GM19351 (cell line): ENCODE data around the gene MPPED2.

Experiments used
- ATAC-seq: cut with Tn5 transposase; IDR thresholded peaks from one replicate; pipeline ENCODE4 v1.9.1; 2021; ENCODE audit warnings: mild to moderate bottlenecking, moderate library complexity; ENCODE audit not compliant: unreplicated experiment

The MPPED2 gene

GRCh38 chr11:30455025-30455424 lies 131.1 kb downstream of the MPPED2 start:
- no peak for ATAC-seq

- ATAC-seq: no peak
Observed at GRCh38 chr11:30454541-30454940, 131.6 kb downstream of the MPPED2 start.

- ATAC-seq: no peak
Observed at GRCh38 chr11:30454111-30454510, 132.0 kb downstream of the MPPED2 start.

- ATAC-seq: no peak
Observed at GRCh38 chr11:30453705-30454104, 132.4 kb downstream of the MPPED2 start.

GRCh38 chr11:30452842-30453241 lies 133.3 kb downstream of the MPPED2 start:
- no peak for ATAC-seq

GRCh38 chr11:30452114-30452513 lies 134.0 kb downstream of the MPPED2 start:
- ATAC-seq: no peak

GRCh38 chr11:30451626-30452025 lies 134.5 kb downstream of the MPPED2 start:
- no peak for ATAC-seq

- ATAC-seq: no peak
Observed at GRCh38 chr11:30451167-30451566, 135.0 kb downstream of the MPPED2 start.

- no peak for ATAC-seq
Observed at GRCh38 chr11:30447058-30447640, 139.0 kb downstream of the MPPED2 start.

GRCh38 chr11:30446520-30446919 lies 139.6 kb downstream of the MPPED2 start:
- no peak for ATAC-seq

GRCh38 chr11:30445056-30445455 lies 141.1 kb downstream of the MPPED2 start:
- no peak for ATAC-seq

- no peak for ATAC-seq
Observed at GRCh38 chr11:30440510-30440909, 145.6 kb downstream of the MPPED2 start.

- ATAC-seq: no peak
Observed at GRCh38 chr11:30436801-30437200, 149.4 kb downstream of the MPPED2 start.

GRCh38 chr11:30435488-30435887 lies 150.7 kb downstream of the MPPED2 start:
- no peak for ATAC-seq

GRCh38 chr11:30434901-30435300 lies 151.3 kb downstream of the MPPED2 start:
- ATAC-seq: no peak

GRCh38 chr11:30433831-30434230 lies 152.3 kb downstream of the MPPED2 start:
- no peak for ATAC-seq

GRCh38 chr11:30432716-30433115 lies 153.4 kb downstream of the MPPED2 start:
- no peak for ATAC-seq

- ATAC-seq: peak; percentile 70
Observed at GRCh38 chr11:30432178-30432577, 154.0 kb downstream of the MPPED2 start.

GRCh38 chr11:30431127-30431814 lies 154.9 kb downstream of the MPPED2 start:
- peak; percentile 40 for ATAC-seq

GRCh38 chr11:30429550-30429949 lies 156.6 kb downstream of the MPPED2 start:
- ATAC-seq: no peak

- no peak for ATAC-seq
Observed at GRCh38 chr11:30426781-30427180, 159.4 kb downstream of the MPPED2 start.

- ATAC-seq: no peak
Observed at GRCh38 chr11:30424844-30425243, 161.3 kb downstream of the MPPED2 start.

- ATAC-seq: no peak
Observed at GRCh38 chr11:30424321-30424720, 161.8 kb downstream of the MPPED2 start.
